Ecto neural progenitor cell (in vitro differentiated cells): Measurements from ENCODE around the gene SERGEF.

Source experiments
- DNase-seq: peaks from one replicate; pipeline ENCODE4 v3.0.0-alpha.2; 2018; ENCODE audit warnings: low spot score

SERGEF gene

GRCh38 chr11:17859552-17859951, 153.3 kb downstream of the SERGEF start:
- DNase-seq = no peak

DNA sequence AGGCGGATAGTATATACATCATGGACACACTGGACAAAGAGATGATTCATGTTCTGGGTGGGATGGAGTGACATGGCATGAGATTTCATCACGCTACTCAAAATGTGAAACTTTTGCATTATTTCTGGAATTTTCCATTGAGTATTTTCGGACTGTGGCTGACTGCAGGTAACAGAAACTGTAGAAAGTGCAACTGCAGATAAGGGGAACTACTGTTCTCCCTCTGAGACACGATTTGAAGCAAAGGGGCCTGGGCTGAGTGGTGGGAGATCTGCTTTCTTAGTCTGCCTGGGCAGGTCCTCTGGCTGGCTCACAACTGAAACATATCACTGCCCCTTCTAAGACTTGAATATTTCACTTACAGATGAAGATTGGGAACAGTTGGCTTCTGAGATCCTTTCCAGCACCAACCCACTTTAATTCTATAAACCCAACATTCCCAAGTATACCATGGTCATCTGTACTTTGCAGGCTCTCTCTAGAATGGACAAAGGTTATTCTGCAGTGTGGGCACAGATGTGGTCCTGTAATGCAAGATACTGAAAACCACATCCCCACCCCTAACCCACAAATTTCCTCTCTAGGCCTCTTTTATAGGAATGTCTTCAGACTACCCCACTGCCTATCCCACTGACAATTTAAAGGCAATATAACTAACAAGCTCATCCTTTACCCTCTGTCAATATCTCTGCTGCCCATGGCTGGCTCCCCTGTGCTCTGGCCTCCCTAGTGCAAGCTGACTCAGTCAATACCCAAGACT, 157.1 kb downstream of the SERGEF start:
- no peak for DNase-seq

DNA sequence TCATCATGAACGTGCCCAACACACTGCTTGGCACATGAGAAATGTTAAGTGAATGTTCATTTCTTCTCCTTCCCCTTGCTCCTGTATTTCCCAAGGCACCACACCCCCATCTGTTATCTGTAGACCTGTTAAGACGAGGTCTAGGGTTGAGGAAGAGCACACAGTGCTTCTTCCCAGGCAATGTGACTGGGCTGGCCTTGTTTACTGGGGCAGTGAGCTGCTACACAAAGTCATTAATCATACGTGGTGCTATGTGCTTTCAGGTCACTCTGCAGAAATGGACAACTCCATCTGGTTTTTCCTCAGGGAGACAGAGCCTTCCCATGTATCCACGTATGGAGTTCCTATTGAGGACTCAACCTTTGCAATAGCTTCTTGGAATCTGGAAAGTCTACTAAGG, 159.6 kb downstream of the SERGEF start:
- no peak for DNase-seq

DNA sequence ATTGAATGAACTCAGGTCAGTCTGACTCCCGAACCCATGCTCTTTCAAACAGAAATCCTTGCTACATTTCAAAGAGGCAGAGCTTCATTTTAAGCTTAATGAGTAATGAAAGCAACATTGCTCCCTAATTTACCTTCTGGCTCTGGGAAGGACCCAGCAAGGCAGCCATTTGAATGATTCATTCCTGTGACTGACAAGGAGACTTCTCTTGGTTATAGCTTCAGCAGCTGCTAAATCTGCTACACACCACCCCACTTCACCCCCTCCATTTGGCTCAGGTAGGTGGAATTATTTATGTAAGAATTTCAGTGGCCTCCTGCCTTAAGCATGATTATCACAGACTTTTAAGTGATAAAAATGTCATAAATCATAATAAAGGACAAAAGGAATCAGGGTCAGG, 160.6 kb downstream of the SERGEF start:
- DNase-seq = no peak

GRCh38 chr11:17851697-17852096, 161.2 kb downstream of the SERGEF start:
- DNase-seq = no peak

DNA sequence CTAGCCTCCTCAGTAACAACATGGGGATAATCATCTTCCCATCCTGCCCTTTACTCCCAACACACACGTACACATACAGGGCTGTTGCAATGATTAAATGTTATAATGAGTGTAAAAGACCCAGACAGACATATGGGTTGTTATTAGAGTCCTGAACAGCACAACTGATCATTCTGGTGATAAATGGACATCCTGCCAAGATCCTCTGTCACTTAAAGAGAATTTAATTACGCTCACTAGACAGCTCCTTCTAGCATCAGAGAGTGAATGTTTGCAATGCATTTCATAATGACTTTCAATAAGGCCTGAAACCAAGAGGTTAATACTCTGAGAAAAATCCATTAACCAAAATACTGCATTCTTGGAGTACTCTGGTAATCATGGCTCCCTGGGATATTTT, 162.5 kb downstream of the SERGEF start:
- no peak for DNase-seq

DNA sequence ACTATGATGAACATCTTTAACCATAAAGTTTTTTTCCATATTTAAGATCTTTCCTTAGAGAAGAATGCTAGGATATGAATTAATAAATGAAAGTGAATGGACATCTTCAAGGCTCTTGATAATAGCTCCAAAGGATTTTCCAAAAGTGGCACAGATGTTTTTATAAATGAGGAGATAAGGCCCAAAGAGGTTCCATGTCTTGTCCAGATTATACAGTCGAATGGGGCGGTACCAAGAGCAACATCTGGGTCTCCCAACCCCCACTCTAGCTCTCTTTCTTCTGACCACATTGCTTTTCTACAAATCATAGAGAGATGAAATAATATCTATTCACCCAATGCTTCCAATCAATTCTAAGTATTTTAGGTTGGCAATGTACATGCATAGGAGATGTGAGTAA, 164.1 kb downstream of the SERGEF start:
- no peak for DNase-seq

- peak; percentile 49 for DNase-seq
These were observed 165.9 kb downstream of the SERGEF start for GRCh38 chr11:17846852-17847453.

GRCh38 chr11:17845431-17845881, 167.4 kb downstream of the SERGEF start:
- DNase-seq = no peak

- DNase-seq = no peak
These were observed 172.7 kb downstream of the SERGEF start for GRCh38 chr11:17840101-17840548.

GRCh38 chr11:17839450-17839849, 173.4 kb downstream of the SERGEF start:
- no peak for DNase-seq

DNA sequence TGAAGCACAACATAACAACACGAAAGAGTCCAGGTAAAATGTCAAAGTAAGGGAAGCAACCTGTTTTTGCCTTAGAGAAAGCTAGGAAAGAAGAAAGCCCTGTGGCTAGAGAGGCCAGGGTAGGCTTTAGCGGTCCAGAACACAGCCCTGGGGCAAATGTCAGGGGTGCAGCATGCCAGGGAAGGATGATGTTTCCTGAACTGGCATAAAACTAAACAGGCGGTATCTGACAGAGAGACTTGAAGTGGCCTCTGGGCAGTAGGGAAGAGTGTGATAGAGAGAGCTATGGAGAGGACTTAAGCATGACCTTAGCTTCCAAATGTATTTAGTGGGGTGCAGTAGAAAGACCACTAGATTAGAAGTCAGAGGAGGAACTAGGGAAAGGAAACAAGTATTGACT, 174.7 kb downstream of the SERGEF start:
- no peak for DNase-seq

GRCh38 chr11:17831883-17832282, 181.0 kb downstream of the SERGEF start:
- no peak for DNase-seq

- no peak for DNase-seq
These were observed 181.6 kb downstream of the SERGEF start for GRCh38 chr11:17831228-17831627.

DNA sequence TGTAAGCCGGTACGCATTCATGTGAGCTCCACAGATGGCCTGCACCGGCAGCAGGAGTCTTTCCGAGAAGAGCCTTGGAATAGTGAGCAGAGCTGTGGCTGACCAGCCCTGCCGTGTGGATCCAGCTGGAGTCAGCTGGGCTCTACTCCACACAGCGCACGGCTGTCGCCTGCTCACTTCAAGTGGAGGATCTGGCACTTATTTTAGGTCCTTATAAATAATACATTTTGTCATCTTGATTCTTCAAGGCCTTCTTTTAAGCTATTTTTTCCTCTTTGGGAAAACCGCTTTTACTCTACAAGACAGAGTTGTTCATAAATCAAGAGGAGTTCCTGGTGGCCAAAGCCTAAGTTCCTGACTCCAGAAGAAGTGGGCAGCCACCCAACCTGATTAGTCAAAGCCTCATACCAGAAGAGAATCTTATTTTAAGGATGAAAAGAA, 184.5 kb downstream of the SERGEF start:
- no peak for DNase-seq

DNA sequence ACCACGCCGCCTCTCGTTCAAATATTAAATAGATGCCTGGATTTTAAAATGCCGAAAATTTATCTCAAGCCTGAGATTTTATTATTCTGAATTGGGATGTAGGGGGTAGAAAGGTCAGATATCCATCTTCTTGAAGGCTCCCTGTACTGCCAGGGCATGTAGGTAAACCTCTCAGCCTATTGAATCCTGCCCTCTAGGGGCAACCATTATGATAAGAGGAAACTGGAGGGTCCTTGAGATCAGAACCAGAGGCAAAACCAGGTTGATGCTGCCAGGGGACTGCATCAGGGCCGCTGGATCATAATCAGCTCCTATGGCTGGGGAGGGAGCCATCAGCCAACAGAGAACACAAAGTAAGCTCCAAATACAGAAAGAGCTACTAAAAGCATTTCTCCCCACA, 185.8 kb downstream of the SERGEF start:
- DNase-seq = no peak

GRCh38 chr11:17822401-17822781, 190.5 kb downstream of the SERGEF start:
- DNase-seq = no peak

DNA sequence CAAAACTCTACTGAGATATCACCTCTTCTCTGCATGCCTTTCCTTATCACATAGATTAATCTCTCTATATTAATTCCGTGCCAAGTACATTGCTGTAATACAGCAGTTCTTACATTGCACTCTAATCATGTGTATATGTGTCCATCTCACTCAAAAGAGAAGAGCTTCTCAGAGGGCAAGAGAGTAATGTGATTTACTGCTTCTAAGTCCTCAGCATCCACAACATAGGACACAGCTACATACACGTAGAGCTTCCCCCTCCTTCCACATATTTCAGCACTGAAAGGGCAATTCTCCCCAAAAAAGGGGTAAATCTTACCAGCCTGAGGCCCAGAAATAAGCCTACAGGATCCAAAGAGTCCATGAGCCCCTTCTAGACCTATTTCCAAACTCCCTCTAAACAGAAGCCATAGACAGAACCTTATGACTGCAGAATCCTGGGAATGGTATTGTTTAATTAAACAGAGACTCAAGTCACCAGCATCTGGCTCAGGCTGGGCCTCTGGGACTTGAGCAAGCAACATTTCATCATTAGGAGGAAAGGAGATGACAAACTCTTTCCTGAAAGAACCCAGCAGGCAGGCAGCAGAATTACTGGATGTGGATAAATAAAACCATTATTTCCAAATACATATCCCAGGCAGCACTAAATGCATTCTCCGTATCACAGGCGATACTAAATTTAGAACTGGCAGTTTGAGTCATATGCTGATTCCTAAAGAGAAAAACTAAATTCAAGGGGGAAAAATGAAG, 191.0 kb downstream of the SERGEF start:
- DNase-seq = no peak

DNA sequence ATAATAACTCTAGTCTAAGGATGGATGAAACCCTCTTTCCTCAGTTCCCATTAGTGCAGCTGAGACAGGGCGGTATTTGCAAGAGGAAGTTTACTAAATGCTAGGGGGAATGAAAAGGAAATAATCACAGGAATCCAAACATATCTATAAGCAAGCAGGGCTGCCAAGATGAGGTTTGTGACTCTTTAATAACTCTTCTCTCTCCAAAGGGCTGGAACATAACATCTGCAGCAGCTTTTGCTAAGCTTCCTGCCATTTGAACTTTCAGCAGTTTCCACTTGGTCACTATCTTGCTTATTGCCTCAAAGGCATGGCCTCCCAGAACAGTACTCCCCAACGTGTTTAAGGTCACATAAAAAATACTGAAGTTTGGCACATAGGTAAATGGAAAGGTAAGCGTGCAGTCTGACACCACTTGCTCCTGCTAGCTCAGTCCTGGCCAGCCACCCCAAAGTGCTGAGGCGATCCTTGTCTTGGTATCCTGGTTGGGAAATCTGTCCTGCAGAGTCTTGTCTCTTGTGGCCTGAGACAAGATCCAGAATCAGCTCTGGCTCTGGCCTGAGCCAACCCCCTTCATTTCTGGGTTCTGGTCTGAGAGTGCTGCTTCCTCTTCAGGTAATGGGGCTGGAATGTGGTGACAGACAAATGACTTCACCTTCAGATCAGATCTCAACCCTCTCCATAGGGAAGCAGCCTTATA, 196.5 kb downstream of the SERGEF start:
- no peak for DNase-seq

- DNase-seq = no peak
These were observed 198.3 kb downstream of the SERGEF start for GRCh38 chr11:17814546-17814945.

DNA sequence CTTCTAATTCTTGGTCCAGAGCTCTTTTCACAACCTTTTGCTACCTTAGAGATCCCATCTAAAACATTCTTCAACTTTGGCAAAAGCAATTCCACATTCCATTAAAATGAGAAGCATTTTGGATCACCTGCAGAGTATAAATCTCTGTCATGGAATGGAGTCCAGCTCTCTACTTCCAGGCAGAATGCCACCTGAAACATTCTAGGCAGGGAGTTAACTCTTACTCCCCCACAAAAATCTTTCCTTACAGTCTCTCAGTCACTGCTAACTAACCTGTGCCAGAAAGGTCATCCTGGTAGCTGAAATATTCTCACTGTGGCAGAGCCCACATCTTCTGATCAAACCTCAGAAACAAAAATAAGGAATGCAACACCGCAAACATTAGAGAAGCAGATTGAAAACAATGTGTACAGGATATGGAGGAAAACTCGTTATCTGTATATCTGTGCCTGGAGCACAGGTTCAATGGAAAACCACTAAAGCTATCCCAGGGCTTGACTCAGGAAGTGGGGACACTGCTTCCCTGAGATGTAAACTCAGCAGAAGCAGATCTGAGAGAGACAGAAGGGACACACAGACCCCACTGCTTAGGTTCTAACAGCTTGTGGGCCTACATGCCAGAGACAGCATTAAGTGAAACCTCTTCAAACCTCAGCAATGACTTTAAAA, 199.3 kb downstream of the SERGEF start:
- DNase-seq = no peak

DNA sequence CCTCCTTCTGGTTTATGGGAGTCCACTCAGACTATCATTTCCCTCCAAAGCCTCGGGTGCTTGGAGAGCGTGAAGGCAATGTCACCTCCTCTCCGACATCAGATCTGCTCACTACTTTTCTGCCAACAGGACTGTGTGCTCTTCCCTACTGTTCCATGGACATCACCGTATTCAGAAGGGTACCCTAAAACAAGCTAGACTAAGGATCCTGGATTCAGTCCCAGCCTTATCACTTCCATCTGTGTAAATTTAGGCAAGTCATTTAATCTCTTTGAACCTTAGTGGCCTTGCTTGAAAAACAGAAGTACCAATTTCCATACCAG, 200.0 kb downstream of the SERGEF start:
- DNase-seq = no peak
